Measurements from ENCODE around the gene C4BPB. TPM values are rescaled to one million over a fixed set of nuclear protein-coding genes. Genes with fewer than 3 reads are reported as not detected.

The C4BPB gene
- total and polyA plus RNA-seq, 2 of the 8 experiments (the other 6 are each of a cell fraction or from before 2014, with no cell fraction given), result not detected

DNA sequence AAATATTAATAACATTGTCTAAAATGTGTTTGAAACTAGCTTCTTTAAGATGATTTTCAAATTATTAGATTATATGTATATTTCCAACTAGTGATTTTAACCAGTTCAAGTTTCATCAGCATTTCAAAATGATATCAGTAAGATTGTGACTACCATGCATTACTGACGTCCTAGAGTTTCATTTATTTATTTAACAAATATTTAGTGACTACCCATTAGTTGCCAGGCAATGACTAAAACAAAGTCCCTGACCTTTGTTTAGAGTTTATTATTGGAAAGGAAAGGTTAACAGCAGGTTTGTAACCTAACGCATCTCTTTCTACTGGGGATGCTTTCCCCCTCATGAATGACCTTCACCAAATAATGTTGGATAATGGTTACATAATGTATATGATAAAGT, 7.6 kb upstream of the C4BPB start:
- Histone ChIP-seq H3K27ac (ENCODE audit: low read depth, low read length) (no peak overlapping the region), H3K9me3 (ENCODE audit: insufficient read depth in 2 of 2, low read depth in 1 of 2, low read length in 1 of 2) (no peaks in the 10 kb centered on the region), H2AFZ (ENCODE audit: low read length) (no peak overlapping the region), H3K14ac (ENCODE audit: insufficient read length) (no peak overlapping the region), H4K5ac (ENCODE audit: insufficient read length, low read depth, low read length) (no peak overlapping the region), H3K79me1 (ENCODE audit: low read depth, low read length) (no peaks in the 10 kb centered on the region), H2BK5ac (ENCODE audit: low read depth, low read length) (no peak overlapping the region), H3K4me2 (ENCODE audit: insufficient read depth in 1 of 2, low read depth in 2 of 2, low read length in 2 of 2) (no peak overlapping the region), H2BK20ac (ENCODE audit: low read length) (no peak overlapping the region), H4K8ac (ENCODE audit: extremely low read depth, insufficient read depth, low read length) (no peak overlapping the region), H3K9ac (replicated peaks in 1 of 4; ENCODE audit: extremely low read depth in 1 of 4, low read depth in 3 of 4, low read length in 3 of 4) (no peak overlapping the region), H4K20me1 (replicated peaks in 1 of 2; ENCODE audit: control insufficient read depth in 1 of 2, insufficient read depth in 2 of 2, low read length in 2 of 2) (no peaks in the 10 kb centered on the region), H3K4me3 (ENCODE audit: extremely low read depth in 1 of 4, insufficient read depth in 2 of 4, low read depth in 3 of 4, low read length in 4 of 4) (no peak overlapping the region), H2BK12ac (ENCODE audit: low read depth, low read length) (no peak overlapping the region), H2BK15ac (ENCODE audit: low read length) (no peak overlapping the region), H3K27me3 (replicated peaks in 1 of 4; ENCODE audit: control insufficient read depth in 3 of 4, extremely low read depth in 1 of 4, insufficient read depth in 3 of 4, low read length in 3 of 4) (no peaks in the 10 kb centered on the region), H2AK5ac (ENCODE audit: low read depth, low read length) (no peak overlapping the region), H3K79me2 (ENCODE audit: control insufficient read depth in 1 of 2, insufficient read depth in 2 of 2, low read length in 2 of 2) (no peaks in the 10 kb centered on the region), H2BK120ac (replicated peaks; ENCODE audit: low read depth, low read length) (no peak overlapping the region), H3K56ac (replicated peaks; ENCODE audit: insufficient read length, low read depth, low read length) (no peak overlapping the region), H3K4me1 (replicated peaks in 1 of 4; ENCODE audit: control insufficient read depth in 3 of 4, insufficient read depth in 4 of 4, low read length in 3 of 4) (peaks cover 0 to 3% (median 0%) of the 10 kb centered on the region in 4 experiments; a peak in 2 of 7 replicates), H4K91ac (replicated peaks; ENCODE audit: insufficient read length, low read length) (no peak overlapping the region), H3K4ac (replicated peaks; ENCODE audit: insufficient read length, low read depth, low read length) (no peak overlapping the region), H3K36me3 (ENCODE audit: control insufficient read depth in 2 of 4, insufficient read depth in 4 of 4, low read length in 3 of 4) (no peaks in the 10 kb centered on the region), H3K18ac (ENCODE audit: extremely low read depth, low read length) (no peak overlapping the region), H3K23ac (ENCODE audit: insufficient read length) (no peak overlapping the region), H3K23me2 (ENCODE audit: low read depth, low read length) (no peaks in the 10 kb centered on the region)
- POLR2A ChIA-PET (ENCODE audit: partially characterized antibody), result no interaction called here
- DNase-seq (ENCODE audit: low read depth in 1 of 2, low spot score in 2 of 2), result no peak
- WGBS, 2 experiments (ENCODE audit: extremely low coverage in 1 of 2, insufficient coverage in 1 of 2, insufficient read length in 1 of 2, insufficient replicate concordance in 2 of 2, low coverage in 1 of 2, low lambda C conversion rate in 2 of 2, missing lambda C conversion rate in 1 of 2), result 92% methylated on average over 2 of the region's 2 CpGs; no CpG with 5 or more reads in 1 of the 2 experiments
- FAIRE-seq, result no peak
- CTCF ChIA-PET (ENCODE audit: partially characterized antibody), result interaction anchor here (1.3 to 2.0 kb wide), 2 partner anchors 178 to 325 kb away, joined by 3 to 5 read pairs; no protein-coding TSS in a partner anchor
- no peak for TF ChIP-seq EGR1 (IDR thresholded peaks at IDR 0.05; ENCODE audit: borderline replicate concordance, low read depth, low read length)
- no peak for TF ChIP-seq GTF2F1 (IDR thresholded peaks at IDR 0.05; ENCODE audit: borderline replicate concordance, low read depth, low read length)
- no peak for TF ChIP-seq RXRA (IDR thresholded peaks at IDR 0.05; ENCODE audit: insufficient read depth, low read depth, low read length)
- no peak for TF ChIP-seq POLR2A (IDR thresholded peaks at IDR 0.05; ENCODE audit: control extremely low read depth in 1 of 2, low read depth in 2 of 2, low read length in 2 of 2)
- TF ChIP-seq SP1 (IDR thresholded peaks at IDR 0.05; ENCODE audit: low read depth, low read length), result no peak
- no peak for TF ChIP-seq TBP (IDR thresholded peaks at IDR 0.05; ENCODE audit: low read depth, low read length)
- TF ChIP-seq, protein P1, sequence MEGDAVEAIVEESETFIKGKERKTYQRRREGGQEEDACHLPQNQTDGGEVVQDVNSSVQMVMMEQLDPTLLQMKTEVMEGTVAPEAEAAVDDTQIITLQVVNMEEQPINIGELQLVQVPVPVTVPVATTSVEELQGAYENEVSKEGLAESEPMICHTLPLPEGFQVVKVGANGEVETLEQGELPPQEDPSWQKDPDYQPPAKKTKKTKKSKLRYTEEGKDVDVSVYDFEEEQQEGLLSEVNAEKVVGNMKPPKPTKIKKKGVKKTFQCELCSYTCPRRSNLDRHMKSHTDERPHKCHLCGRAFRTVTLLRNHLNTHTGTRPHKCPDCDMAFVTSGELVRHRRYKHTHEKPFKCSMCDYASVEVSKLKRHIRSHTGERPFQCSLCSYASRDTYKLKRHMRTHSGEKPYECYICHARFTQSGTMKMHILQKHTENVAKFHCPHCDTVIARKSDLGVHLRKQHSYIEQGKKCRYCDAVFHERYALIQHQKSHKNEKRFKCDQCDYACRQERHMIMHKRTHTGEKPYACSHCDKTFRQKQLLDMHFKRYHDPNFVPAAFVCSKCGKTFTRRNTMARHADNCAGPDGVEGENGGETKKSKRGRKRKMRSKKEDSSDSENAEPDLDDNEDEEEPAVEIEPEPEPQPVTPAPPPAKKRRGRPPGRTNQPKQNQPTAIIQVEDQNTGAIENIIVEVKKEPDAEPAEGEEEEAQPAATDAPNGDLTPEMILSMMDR (IDR thresholded peaks at IDR 0.05; ENCODE audit: control extremely low read depth in 1 of 3, insufficient read depth in 1 of 3, low read depth in 1 of 3, low read length in 3 of 3), result no peak
- no peak for TF ChIP-seq ASH2L (IDR thresholded peaks at IDR 0.05; ENCODE audit: low read length)
- TF ChIP-seq CHD2 (IDR thresholded peaks at IDR 0.05; ENCODE audit: low read length), result no peak
- TF ChIP-seq, protein P2, sequence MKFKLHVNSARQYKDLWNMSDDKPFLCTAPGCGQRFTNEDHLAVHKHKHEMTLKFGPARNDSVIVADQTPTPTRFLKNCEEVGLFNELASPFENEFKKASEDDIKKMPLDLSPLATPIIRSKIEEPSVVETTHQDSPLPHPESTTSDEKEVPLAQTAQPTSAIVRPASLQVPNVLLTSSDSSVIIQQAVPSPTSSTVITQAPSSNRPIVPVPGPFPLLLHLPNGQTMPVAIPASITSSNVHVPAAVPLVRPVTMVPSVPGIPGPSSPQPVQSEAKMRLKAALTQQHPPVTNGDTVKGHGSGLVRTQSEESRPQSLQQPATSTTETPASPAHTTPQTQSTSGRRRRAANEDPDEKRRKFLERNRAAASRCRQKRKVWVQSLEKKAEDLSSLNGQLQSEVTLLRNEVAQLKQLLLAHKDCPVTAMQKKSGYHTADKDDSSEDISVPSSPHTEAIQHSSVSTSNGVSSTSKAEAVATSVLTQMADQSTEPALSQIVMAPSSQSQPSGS (IDR thresholded peaks at IDR 0.05; ENCODE audit: low read length), result no peak
- TF ChIP-seq TAF7 (optimal IDR thresholded peaks at IDR 0.05; ENCODE audit: borderline replicate concordance, low read depth, low read length), result no peak

Measured in H1 (cell line).